Activated T-cell treated with anti-CD3 and anti-CD28 coated beads for 24 hours (primary cell): ENCODE results near the gene RAB1B.
"Not testable (repeated sequence)": the region's sequence is repeated elsewhere in the genome, so short reads cannot be mapped to it uniquely, and the experiment has no call there.

ENCODE experiments used
- DNase-seq: peaks from one replicate; pipeline ENCODE4 v3.0.0-alpha.2; 2020; ENCODE audit warnings: low read depth

RAB1B gene

GRCh38 chr11:66267379-66268243 is 828 bp upstream of the RAB1B start:
- DNase-seq = peak; percentile 79

GRCh38 chr11:66268952-66269905 is 790 bp downstream of the RAB1B start:
- DNase-seq = no peak

- DNase-seq = no peak
Measured at GRCh38 chr11:66271816-66272215, 3.4 kb downstream of the RAB1B start.

GRCh38 chr11:66272596-66272995 is 4.2 kb downstream of the RAB1B start:
- DNase-seq = no peak

- no peak for DNase-seq
Measured at GRCh38 chr11:66274219-66274618, 5.8 kb downstream of the RAB1B start.

- DNase-seq = no peak
Measured at GRCh38 chr11:66275396-66275795, 7.0 kb downstream of the RAB1B start.

- no peak for DNase-seq
Measured at GRCh38 chr11:66275984-66276612, 7.7 kb downstream of the RAB1B start.

- DNase-seq = not testable (repeated sequence)
Measured at GRCh38 chr11:66276619-66277018, 8.2 kb downstream of the RAB1B start.

- DNase-seq = not testable (repeated sequence)
Measured at GRCh38 chr11:66277064-66277463, 8.6 kb downstream of the RAB1B start.

GRCh38 chr11:66277471-66278362 is 9.3 kb downstream of the RAB1B start, which contains the start of gene CNIH2:
TSS of gene CNIH2 (plus strand) at chr11:66278175. CDS start at chr11:66278457, 282 bp downstream.
- no peak for DNase-seq

GRCh38 chr11:66278363-66279091 is 10.1 kb downstream of the RAB1B start:
- no peak for DNase-seq

- no peak for DNase-seq
Measured at GRCh38 chr11:66279092-66279734, 10.8 kb downstream of the RAB1B start.

- no peak for DNase-seq
Measured at GRCh38 chr11:66280428-66280827, 12.0 kb downstream of the RAB1B start.

- DNase-seq = no peak
Measured at GRCh38 chr11:66281001-66281400, 12.6 kb downstream of the RAB1B start.

- DNase-seq = no peak
Measured at GRCh38 chr11:66281776-66282467, 13.5 kb downstream of the RAB1B start.

- DNase-seq = peak; percentile 98
Measured at GRCh38 chr11:66282468-66283455, 14.3 kb downstream of the RAB1B start.

- DNase-seq = no peak
Measured at GRCh38 chr11:66283461-66284105, 15.1 kb downstream of the RAB1B start.
